PC-3 (cell line): ENCODE results near the gene PEX10. TPM values are rescaled to one million over a fixed set of nuclear protein-coding genes. Genes with fewer than 3 reads are reported as not detected.
A peak's percentile ranks its signal among the peaks of the same experiment; 100 is the strongest.

Source experiments
- ATAC-seq: fragments of 200-7000 bp; cut with Tn5 transposase; 2 replicates; pipeline ENCODE4 v1.9.1; 2020; ENCODE audit warnings: mild to moderate bottlenecking, moderate library complexity
- BruUV-seq: library from RNA; stranded (reverse); fragments of 400-500 nt; replicated peaks from 2 replicates; lab custom pipeline; 2021; lab: Mats Ljungman, UMichigan
- CTCF ChIA-PET: fragments of 300-600 bp; sonication (Branson Sonifier 250); formaldehyde crosslinking; loops from one replicate; lab custom pipeline; 2022; ENCODE audit warnings: antibody characterized with exemption; lab: Charles Lee
- POLR2A ChIA-PET: fragments of 300-600 bp; sonication (Branson Sonifier 250); formaldehyde crosslinking; loops from one replicate; lab custom pipeline; 2022; ENCODE audit warnings: antibody characterized with exemption; ENCODE audit not compliant: unreplicated experiment; lab: Charles Lee
- DNase-seq: peaks from one replicate; pipeline ENCODE4 v3.0.0-alpha.2; 2015
- H2AFZ ChIP-seq: fragments of 300-600 bp; sonication (generic); 2 replicates; pipeline ENCODE4 v1.6.0; 2016; ENCODE audit warnings: antibody characterized with exemption, low read length
- H3F3A ChIP-seq: fragments of 300-600 bp; sonication (generic); one replicate; pipeline ENCODE4 v1.6.0; 2017; ENCODE audit warnings: antibody characterized with exemption, low read length, control low read depth, mild to moderate bottlenecking; ENCODE audit not compliant: unreplicated experiment
- H3K27ac ChIP-seq: fragments of 300-600 bp; sonication (generic); 2 replicates; pipeline ENCODE4 v1.5.1; 2016; ENCODE audit warnings: mild to moderate bottlenecking, low read length
- H3K27me3 ChIP-seq: fragments of 300-600 bp; sonication (generic); 2 replicates; pipeline ENCODE4 v1.6.1; 2016; ENCODE audit warnings: low read length, mixed read lengths
- H3K36me3 ChIP-seq: fragments of 300-600 bp; sonication (generic); 2 replicates; pipeline ENCODE4 v1.6.1; 2016; ENCODE audit warnings: low read depth, mixed run types, low read length, mixed read lengths
- H3K4me1 ChIP-seq: fragments of 300-600 bp; sonication (generic); 2 replicates; pipeline ENCODE4 v1.5.1; 2016; ENCODE audit warnings: low read length; ENCODE audit not compliant: insufficient read depth
- H3K4me2 ChIP-seq: fragments of 300-600 bp; sonication (generic); 2 replicates; pipeline ENCODE4 v1.6.0; 2016; ENCODE audit warnings: low read length
- H3K4me3 ChIP-seq: fragments of 300-600 bp; sonication (generic); 2 replicates; pipeline ENCODE4 v1.5.1; 2016; ENCODE audit warnings: mild to moderate bottlenecking, low read length, mixed read lengths
- H3K79me2 ChIP-seq: fragments of 300-600 bp; sonication (generic); 2 replicates; pipeline ENCODE4 v1.6.1; 2017; ENCODE audit warnings: low read length, mixed read lengths
- H3K9ac ChIP-seq: fragments of 300-600 bp; sonication (generic); 2 replicates; pipeline ENCODE4 v1.6.0; 2016; ENCODE audit warnings: mild to moderate bottlenecking, low read length
- H3K9me2 ChIP-seq: fragments of 300-600 bp; sonication (generic); replicated peaks from 2 replicates; pipeline ENCODE4 v1.6.1; 2016; ENCODE audit warnings: mixed run types, low read length, mixed read lengths
- H3K9me3 ChIP-seq: fragments of 300-600 bp; sonication (generic); 2 replicates; pipeline ENCODE4 v1.6.1; 2016; ENCODE audit warnings: low read length, mixed read lengths
- H4K20me1 ChIP-seq: fragments of 300-600 bp; sonication (generic); 2 replicates; pipeline ENCODE4 v1.6.1; 2016; ENCODE audit warnings: low read length, mixed read lengths
- CTCF ChIP-seq: fragments of 300-600 bp; sonication (generic); conservative IDR thresholded peaks from 2 replicates; pipeline ENCODE4 v1.5.1; 2017; ENCODE audit warnings: antibody characterized with exemption, low read depth, mild to moderate bottlenecking, low read length
- EZH2 ChIP-seq: fragments of 300-600 bp; sonication (generic); IDR thresholded peaks from one replicate; pipeline ENCODE4 v1.6.1; 2017; ENCODE audit warnings: antibody characterized with exemption, mild to moderate bottlenecking, low read length; ENCODE audit not compliant: unreplicated experiment
- EZH2phosphoT487 ChIP-seq: fragments of 300-600 bp; sonication (generic); IDR thresholded peaks from 2 replicates; pipeline ENCODE4 v1.6.1; 2018; ENCODE audit warnings: mild to moderate bottlenecking, antibody characterized with exemption, low read length, borderline replicate concordance
- intact Hi-C: fragments of 100-400 bp; cut with micrococcal nuclease; formaldehyde crosslinking; loops from 2 replicates; pipeline ENCODE4 v1.9.0; 2023
- total RNA-seq: library from RNA; depleted of rRNA; stranded (reverse); fragments of >200 nt; gene quantifications from 2 replicates; pipeline ENCODE4 v1.2.3, GENCODE V29; 2014

PEX10 gene
- total RNA-seq, 1 experiment from 2014 or later: 100 TPM

GRCh38 chr1:2360588-2361364, 51.6 kb downstream of the PEX10 start:
- Histone ChIP-seq H3K4me1 (peaks cover 7% of the 10 kb centered on the region; the same call in 1 of the 2 replicates), H2AFZ (no peak overlapping the region), H3K9me3 (0 out of 2 replicates have a peak, but pooled peaks cover 5% of the 10 kb centered on the region), H3K9me2 (no peaks in the 10 kb centered on the region), H3K9ac (no peak overlapping the region), H3K36me3 (no peaks in the 10 kb centered on the region), H4K20me1 (no peaks in the 10 kb centered on the region), H3K27me3 (no peaks in the 10 kb centered on the region), H3K79me2 (no peaks in the 10 kb centered on the region), H3K4me2 (no peak overlapping the region), H3K4me3 (no peak overlapping the region), H3F3A (no peaks in the 10 kb centered on the region), H3K27ac (no peak overlapping the region)
- intact Hi-C loops: no loop called here
- ATAC-seq: peak; percentile 61
- ChIA-PET POLR2A (no interaction called here), CTCF (no interaction called here)
- peak; percentile 51 for DNase-seq
- BruUV-seq: no TSS peak
- TF ChIP-seq EZH2phosphoT487 (no peak), EZH2 (no peak), CTCF (no peak)

GRCh38 chr1:2358651-2359640, 53.4 kb downstream of the PEX10 start:
- Histone ChIP-seq H3K79me2 (no peaks in the 10 kb centered on the region), H3K4me1 (peaks cover 7% of the 10 kb centered on the region; the same call in 1 of the 2 replicates), H3K27ac (no peak overlapping the region), H2AFZ (no peak overlapping the region), H3K4me3 (no peak overlapping the region), H3F3A (no peaks in the 10 kb centered on the region), H3K9ac (no peak overlapping the region), H4K20me1 (no peaks in the 10 kb centered on the region), H3K4me2 (no peak overlapping the region), H3K9me3 (0 out of 2 replicates have a peak, but pooled peaks cover 3% of the 10 kb centered on the region), H3K27me3 (no peaks in the 10 kb centered on the region), H3K9me2 (no peaks in the 10 kb centered on the region), H3K36me3 (no peaks in the 10 kb centered on the region)
- BruUV-seq: no TSS peak
- DNase-seq: no peak
- ATAC-seq: no peak
- intact Hi-C loops: no loop called here
- ChIA-PET POLR2A (no interaction called here), CTCF (no interaction called here)
- TF ChIP-seq EZH2phosphoT487: no peak
- no peak for TF ChIP-seq EZH2
- TF ChIP-seq CTCF: no peak
